NCI-H82 treated with DMSO at 0.1 percent for 48 hours (cell line): ENCODE data around the gene THOC7.

Experiments
- DNase-seq: peaks from one replicate; lab custom pipeline; 2025; ENCODE audit not compliant: unreplicated experiment; lab: John Stamatoyannopoulos, UW

Gene THOC7

DNA sequence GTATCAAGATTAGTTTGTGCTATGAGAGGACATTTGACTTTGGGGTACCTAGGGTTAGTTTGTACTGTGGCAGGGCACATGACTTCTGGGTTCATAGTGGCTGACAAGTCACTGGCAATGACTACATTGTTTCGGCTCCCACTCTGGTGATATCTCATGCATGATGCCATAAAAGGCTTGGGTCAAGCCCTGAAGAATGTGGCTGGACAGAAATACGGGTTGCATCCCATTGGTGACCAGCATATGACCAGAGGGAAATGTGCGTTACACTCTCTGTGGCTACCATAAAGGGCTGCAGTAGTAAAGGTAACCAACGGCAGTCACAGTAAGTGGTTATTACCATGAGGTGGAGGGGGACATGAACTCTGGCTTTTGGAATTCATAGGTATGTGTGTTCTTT, 18.4 kb downstream of the THOC7 start:
- no peak for DNase-seq

DNA sequence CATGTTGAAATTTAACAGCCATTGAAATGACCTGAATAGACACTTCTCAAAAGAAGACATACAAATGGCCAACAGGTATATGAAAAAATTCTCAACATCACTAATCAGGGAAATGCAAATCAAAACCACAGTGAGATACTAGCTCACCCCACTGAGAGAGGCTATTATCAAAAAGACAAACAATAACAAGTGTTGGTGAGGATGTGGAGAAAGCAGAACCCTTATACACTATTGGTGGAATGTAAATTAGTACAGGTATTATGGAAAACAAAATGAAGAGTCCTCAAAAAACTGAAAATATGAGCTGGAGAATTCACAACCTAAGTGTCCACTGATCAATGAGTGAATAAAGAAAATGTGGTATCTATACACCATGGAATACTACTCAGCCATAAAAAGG, 21.5 kb downstream of the THOC7 start:
- no peak for DNase-seq

DNA sequence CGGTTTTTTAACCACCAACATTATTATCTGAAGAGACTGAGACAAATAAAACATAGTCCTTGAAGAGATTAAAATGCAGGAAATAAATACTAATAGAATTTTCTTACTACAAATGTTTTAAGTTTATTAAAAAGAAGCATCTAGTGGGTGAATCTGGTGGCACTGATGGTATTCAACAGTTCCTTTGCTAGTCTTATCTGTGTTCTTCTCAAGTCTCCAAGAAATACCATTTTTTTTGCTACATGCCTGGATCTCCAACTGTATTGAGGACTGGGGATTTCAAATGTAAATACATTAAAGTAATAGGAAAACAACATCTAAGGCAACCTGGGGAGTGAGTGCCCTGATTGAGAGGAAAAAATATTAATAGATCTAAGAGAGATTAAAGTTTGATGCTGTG, 21.9 kb downstream of the THOC7 start:
- DNase-seq = no peak

DNA sequence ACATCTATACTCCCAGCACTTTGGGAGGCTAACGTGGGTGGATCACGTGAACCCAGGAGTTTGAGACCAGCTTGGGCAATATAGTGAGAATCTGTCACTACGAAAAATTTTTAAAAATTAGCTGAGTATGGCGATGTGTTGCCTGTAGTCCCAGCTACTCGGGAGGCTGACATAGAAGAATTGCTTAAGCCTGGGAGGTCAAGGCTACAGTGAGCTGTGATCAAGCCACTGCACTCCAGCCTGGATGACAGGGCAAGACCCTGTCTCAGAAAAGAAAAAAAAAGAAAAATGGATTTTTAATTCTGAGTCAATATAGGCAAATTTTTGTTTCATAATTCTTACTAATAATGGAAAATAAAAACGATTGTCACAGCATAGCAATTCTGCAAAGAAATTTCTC, 31.2 kb downstream of the THOC7 start:
- no peak for DNase-seq

DNA sequence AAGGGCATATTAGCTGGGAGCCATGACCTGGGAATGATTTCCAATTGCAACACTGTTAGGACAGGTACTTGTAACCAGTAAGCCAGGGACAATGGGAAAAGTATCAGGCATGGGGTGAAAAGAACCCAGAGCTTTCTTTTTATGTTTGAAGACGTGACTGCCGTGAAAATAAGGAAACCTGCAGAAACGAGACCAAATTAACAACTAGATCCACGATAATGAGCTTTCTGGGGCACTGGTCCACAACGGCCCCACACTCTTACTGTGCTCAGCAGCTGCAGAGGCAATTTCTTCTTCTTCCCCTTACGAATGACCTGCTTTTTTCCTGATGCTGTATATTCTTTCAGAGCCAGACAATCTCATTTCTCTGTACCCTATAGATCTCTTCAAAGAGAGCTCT, 33.1 kb downstream of the THOC7 start:
- DNase-seq = no peak

DNA sequence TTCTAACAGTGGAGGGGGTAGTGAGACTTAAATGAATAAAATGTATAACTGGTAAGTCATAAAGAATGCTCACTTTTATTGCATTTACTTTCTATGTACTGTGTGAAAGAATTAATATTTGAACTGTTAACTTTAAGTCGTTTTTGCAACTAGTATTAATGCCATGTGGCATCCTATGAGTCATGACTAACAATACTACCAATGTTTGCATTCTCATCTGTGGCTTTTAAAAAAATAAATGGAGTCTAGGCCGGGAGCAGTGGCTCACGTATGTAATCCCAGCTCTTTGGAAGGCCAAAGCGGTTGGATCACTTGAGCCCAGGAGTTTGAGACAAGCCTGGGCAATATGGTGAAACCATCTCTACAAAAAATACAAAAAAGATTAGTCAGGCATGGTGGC, 39.3 kb downstream of the THOC7 start:
- no peak for DNase-seq

DNA sequence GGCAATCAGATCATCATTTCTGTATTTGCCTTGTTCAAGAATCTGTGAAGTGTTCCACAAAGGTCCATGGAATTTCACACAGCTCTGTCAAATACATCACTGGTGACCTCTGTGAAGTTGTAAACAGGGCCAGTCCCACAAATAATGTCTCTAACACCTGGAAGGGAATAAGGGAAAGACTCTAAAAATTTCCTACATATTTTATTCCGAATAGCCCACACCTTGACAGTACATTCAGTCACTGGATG, 44.5 kb downstream of the THOC7 start, which contains the start of gene C3orf49:
Gene C3orf49 (plus strand): TSS at position 149 of the 248 bp plus-strand sequence. CDS start 173 bp downstream, outside the sequence.
- no peak for DNase-seq

DNA sequence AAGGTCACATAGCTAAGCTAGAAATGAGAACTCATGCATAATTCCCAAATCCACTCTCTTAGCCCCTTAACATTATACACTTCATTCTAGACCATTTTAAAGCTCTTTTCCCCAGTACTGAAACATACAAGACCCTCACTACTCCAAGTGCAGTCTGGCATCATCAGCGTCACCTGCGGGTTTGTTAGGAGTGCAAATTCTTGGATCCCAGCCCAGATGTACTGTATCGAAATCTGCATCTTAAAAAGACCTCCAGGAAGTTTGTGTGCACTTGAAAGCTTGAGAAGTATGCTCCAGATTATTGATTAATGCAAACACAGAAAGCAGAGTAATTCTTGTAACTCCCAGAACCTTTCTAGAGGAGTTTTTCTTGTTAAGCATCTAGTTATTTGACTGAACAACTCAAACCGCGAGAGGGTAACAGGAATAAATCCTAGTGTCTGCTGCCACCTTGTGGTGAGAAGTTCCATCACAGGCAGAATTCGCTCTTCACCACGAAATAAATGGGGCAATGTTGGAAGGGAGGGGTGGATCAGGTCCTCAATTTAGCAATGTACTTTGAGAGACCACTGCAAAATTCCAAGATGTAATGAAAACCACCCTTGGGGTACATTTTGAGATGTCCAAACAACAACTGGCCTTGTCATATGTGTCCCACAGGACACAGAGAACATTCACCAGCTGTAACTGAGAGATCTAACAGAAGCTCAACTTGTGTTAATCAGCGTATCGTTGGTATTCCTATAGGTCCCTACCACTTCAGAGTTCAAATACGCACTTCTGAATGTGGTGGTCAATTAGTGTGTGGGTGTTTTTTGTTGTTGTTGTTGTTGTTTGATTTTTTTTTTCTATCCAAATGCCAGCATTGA, 45.1 kb downstream of the THOC7 start:
- no peak for DNase-seq

DNA sequence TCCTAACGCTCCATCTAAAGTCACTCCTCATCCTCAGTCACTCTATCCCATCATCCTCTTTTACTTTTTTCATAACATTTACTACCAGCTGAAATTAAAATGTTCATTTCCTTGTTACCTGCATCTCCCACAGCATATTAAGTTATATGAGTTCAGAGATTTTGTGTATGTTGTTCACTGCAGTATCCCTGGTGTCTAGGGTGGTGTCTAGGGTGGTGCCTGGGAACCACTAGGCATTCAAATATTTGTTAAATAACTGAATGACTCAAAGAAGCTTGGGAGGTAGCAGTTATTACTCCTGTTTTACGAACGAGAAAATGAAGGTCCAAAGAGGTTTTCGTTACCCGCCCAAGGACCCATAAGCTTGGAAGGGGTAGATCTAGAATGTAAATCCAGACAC, 46.4 kb downstream of the THOC7 start:
- DNase-seq = no peak

DNA sequence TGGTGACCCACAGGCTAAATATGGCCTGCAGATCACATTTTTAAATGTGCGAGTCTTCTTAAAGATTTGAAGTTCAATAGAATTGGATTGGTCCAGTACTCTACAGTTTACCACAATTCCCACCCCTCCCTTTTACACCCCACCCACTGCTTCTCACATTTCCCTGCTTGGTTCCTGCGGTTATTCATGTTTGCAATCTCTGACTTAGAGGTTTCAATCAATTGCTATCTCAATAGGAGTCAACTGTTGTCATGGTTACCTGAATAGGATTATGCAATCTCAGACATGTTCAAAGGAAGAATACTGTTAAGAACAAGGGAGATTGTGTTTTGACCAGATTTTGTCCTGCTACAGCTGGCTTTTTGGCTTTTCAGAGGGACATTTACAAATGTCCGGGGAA, 49.4 kb downstream of the THOC7 start:
- DNase-seq = no peak

DNA sequence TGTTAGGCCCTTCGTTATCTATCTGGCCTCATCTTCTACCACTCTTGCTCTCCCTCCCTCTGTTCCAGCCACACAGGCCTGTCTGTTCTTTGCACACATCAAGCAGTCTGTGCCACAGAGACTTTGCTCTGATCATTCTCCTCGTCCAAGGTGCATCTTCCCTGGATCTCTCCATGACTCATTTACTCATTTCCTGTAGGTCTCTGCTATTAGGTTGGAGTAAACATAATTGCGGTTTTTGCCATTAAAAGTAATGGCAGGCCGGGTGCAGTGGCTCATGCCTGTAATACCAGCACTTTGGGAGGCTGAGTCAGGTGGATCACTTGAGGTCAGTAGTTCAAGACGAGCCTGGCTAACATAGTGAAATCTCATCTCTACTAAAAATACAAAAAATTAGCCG, 54.0 kb downstream of the THOC7 start:
- DNase-seq = no peak

DNA sequence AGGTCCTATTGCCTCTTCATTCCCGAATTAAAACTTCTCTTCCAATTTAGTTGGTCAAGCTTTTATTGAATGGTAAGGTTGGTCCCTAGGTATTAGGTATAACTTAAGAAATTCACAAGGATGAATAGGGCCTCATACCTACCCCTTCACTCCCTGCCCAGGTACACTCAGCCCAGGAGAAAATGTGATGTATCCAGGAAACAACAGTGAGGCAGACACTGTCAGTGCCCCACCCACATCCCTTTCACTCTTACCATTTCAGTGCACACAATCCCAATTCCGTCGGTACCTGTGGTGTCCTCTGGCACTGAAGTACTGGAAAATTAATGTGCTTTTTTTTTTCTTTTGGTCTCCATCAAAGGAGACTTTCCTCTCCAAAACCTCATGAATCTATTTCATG, 55.0 kb downstream of the THOC7 start:
- DNase-seq = no peak

DNA sequence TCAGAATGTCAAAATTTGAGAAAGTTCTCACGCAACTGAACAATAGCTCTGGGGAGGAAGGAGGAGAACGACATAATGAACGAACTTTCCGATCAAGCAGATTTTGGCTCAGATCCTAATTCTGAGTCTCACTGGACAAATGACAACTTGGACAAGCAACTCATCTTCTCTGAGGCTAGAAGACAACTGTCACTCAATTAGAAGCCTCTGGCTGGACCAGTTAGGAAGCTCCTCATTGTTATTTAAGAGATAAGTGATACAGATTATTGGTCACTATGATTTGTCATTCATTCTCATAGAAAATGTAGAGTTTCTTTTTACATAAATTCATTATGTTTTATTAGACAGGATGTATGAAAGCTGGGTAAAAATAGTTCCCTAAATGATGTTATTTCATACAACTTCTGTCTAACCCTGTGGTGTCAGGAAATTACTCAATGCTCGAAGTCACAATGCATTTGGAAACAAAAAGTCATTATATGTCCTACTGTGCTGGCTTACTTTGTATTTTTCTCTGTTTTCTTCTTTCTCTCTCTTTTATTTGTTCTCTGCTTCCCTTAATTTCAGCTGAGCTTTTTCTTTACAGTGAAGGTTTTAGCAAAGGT, 55.5 kb downstream of the THOC7 start:
- no peak for DNase-seq

DNA sequence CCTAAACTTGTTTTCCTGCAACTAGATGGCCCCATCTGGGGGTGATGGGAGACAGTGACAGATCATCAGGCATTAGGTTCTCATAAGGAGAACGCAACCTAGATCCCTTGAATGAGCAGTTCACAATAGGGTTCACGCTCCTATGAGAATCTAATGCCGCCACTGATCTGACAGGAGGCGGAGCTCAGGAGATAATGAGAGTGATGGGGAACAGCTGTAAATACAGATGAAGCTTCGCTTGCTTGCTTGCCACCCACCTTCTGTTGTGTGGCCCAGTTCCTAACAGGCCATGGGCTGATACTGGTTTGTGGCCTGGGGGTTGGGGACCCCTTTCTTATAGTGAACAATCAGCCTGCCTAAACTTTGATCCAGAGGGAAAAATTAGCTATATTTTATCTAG, 59.7 kb downstream of the THOC7 start:
- DNase-seq = no peak

DNA sequence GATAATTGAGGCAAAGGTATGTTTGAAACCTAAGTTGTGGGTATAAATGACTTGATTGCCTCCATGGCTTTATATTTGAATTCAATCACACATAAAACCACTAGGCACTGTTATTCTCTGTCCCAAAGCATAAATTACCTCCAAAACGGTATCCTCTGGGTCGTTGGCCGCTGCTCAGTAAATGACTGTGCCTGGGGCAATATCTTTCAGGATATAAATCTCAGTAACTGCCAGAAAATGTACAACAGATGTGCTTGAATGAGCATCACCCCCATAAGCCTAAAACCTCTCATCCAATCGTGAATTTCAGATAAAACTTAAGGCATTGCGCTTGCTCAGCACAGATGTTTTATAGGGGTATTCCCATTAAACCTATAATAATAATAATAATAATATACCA, 63.5 kb downstream of the THOC7 start:
- no peak for DNase-seq

DNA sequence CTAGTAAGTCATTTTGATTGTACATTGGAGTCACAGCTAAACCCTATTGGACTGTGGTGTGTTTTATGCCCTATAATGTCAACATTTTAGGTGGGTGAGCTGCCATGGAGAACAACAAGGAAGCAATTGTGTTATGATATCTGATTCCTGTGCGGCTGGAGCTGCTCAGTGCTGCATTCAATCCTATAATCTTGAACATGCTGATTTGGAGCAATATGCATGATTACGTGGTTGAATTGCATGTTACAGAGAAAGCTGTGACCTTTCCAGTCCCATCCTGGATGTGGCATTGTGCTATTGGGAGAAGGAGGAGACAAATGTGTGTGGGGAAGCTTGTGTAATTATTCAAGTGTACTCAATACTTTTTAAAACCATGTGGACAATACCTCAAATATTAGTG, 64.7 kb downstream of the THOC7 start:
- DNase-seq = no peak

DNA sequence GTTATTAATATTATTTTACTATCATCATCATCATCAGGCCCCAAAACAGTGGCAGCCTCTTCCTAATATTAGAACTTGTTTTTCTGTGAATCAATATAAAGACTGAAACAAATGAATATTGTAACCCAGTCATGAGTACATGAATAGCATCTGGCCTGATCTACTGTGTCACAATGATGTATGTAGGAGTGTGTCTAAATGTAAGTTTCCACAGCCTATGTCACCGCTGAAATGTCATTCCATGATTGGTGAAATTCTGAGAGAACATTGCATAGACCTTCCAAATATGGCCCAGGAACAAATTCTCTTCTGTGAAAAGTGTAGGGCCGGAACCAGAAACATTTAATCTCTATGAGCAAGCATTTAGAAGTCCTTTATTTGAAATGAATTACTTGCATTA, 65.1 kb downstream of the THOC7 start:
- no peak for DNase-seq

DNA sequence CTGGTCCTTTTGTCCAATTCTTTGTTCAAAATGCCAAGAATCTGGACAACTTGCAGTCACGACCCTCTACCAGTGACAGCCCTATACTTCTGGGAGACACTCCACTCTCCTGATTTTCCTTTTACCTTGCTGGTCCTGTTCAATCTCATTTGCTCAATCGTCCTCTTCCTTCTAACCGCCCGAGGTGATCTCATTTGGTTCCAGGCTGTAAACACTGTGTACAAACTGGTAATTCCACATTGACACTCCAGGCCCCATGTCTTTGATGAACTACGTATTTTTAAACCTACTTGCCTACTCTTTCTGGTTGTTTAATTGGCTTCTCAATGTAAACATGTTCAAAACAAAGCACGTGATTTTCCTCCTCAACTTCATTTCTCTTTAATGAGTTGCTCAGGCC, 68.2 kb downstream of the THOC7 start:
- no peak for DNase-seq

DNA sequence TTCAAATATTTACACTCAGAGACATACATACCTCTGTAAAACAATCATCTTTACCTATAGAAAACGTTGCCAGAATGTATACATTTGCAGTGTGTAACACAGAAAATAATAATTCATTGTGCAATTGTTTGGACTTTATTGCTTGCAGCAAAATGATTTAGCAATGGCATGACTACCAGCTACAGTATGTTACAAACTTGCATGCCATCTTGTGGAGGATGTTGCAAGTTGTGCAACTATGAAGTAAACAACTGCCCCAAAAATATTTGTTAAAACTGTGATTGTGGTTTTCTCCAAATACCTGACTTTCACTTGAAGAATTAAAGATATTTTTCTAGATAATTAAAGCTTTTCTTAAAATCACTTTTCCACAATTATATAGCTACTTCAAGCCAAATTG, 71.6 kb downstream of the THOC7 start:
- no peak for DNase-seq
